SH-SY5Y (cell line): ENCODE data around the gene GTPBP2.

Source experiments
- GATA2 ChIP-seq: IDR thresholded peaks from 2 replicates; pipeline ENCODE4 v1.6.1; 2011; ENCODE audit warnings: mild to moderate bottlenecking, low read depth, low read length
- GATA3 ChIP-seq: IDR thresholded peaks from 2 replicates; pipeline ENCODE4 v1.6.1; 2011; ENCODE audit warnings: low read depth, mild to moderate bottlenecking, low read length, moderate library complexity

GRCh38 chr6:43600595-43600994, 28.5 kb downstream of the GTPBP2 start:
- TF ChIP-seq GATA3 (no peak), GATA2 (no peak)
